Coronary artery (tissue), 2 donors: ENCODE data around the gene ANKAR.

ENCODE experiments used
- DNase-seq: peaks from one replicate; pipeline ENCODE4 v3.0.0-alpha.2; 2017; ENCODE audit warnings: low spot score
- H3K27ac ChIP-seq, 2 donors: fragments of 200-600 bp; sonication (generic); one replicate each; pipeline ENCODE4 v1.5.1; 2016 to 2019
- H3K4me3 ChIP-seq: fragments of 200-600 bp; sonication (generic); 2 replicates; pipeline ENCODE4 v1.5.1; 2016; ENCODE audit warnings: mild to moderate bottlenecking, moderate library complexity
- TF ChIP-seq, protein P1 (sequence below): fragments of 200-600 bp; sonication (generic); IDR thresholded peaks from one replicate; pipeline ENCODE4 v1.5.1; 2019; ENCODE audit warnings: antibody characterized with exemption

Gene ANKAR

GRCh38 chr2:189673661-189674373, 653 bp upstream of the ANKAR start:
- TF ChIP-seq, protein P1, sequence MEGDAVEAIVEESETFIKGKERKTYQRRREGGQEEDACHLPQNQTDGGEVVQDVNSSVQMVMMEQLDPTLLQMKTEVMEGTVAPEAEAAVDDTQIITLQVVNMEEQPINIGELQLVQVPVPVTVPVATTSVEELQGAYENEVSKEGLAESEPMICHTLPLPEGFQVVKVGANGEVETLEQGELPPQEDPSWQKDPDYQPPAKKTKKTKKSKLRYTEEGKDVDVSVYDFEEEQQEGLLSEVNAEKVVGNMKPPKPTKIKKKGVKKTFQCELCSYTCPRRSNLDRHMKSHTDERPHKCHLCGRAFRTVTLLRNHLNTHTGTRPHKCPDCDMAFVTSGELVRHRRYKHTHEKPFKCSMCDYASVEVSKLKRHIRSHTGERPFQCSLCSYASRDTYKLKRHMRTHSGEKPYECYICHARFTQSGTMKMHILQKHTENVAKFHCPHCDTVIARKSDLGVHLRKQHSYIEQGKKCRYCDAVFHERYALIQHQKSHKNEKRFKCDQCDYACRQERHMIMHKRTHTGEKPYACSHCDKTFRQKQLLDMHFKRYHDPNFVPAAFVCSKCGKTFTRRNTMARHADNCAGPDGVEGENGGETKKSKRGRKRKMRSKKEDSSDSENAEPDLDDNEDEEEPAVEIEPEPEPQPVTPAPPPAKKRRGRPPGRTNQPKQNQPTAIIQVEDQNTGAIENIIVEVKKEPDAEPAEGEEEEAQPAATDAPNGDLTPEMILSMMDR = no peak
- no peak for DNase-seq
- Histone ChIP-seq H3K4me3 (peak overlapping the region; percentile 79), H3K27ac (peak overlapping the region; percentile 83 to 96)

DNA sequence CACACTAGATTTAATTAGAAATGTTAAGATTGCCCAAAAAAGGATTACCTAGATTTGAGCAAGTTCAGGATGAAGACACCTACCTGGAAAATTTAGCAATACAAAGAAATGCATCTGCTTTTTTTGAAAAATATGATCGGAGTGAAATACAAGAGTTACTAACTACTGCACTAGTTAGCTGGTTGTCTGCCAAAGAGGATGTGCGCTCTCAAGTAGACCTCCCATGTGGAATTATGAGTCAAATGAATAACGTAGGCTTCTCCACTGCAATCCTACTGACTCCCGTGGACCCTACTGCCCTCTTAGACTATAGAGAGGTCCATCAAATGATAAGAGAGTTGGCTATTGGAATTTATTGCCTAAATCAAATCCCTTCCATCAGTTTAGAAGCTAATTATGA, 2.0 kb downstream of the ANKAR start:
- TF ChIP-seq, protein P1 = no peak
- H3K4me3 ChIP-seq = no peak overlapping the region
- no peak for DNase-seq
- no peak overlapping the region for H3K27ac ChIP-seq

- no peak for DNase-seq
- TF ChIP-seq, protein P1 = no peak
- Histone ChIP-seq H3K4me3 (no peak overlapping the region), H3K27ac (no peak overlapping the region)
Observed at GRCh38 chr2:189679226-189679625, 4.8 kb downstream of the ANKAR start.

DNA sequence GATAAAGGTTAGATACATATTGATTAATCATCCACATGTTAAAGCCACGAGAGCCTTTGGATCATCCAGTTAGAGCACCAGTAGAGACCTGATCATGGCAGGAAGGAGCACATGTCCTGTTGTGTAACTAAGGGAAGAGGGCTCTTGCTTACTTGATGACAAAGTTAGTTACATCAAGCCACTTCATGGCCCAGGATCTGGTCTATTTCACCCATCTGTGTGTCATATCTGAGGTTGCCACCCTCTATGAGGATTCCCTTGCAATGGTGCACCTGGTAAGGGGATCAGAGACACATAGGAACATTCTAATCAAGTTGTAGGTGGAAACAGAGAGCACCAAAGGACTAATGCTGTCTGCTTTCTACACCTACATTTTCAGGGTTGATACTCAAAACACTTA, 6.7 kb downstream of the ANKAR start:
- TF ChIP-seq, protein P1 = no peak
- no peak overlapping the region for H3K4me3 ChIP-seq
- DNase-seq = no peak
- no peak overlapping the region for H3K27ac ChIP-seq

DNA sequence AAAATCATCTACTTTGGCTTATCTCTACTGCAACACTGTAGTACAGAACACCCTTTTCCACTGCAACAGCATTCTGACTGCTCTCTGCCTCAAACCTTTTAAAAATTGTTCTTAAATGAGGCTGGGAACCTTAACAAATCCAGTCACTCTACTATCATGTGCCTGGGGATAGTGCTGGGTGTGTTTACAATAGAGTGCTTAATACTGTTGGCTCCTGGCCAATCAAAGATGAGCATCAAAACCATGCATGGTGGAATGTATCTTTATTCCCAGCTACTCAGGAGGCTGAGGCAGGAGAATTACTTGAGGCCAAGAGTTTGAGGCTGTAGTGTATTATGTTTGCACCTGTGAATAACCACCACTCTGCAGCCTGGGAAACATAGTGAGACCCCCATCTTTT, 7.4 kb downstream of the ANKAR start:
- TF ChIP-seq, protein P1 = no peak
- no peak overlapping the region for H3K4me3 ChIP-seq
- no peak for DNase-seq
- no peak overlapping the region for H3K27ac ChIP-seq

DNA sequence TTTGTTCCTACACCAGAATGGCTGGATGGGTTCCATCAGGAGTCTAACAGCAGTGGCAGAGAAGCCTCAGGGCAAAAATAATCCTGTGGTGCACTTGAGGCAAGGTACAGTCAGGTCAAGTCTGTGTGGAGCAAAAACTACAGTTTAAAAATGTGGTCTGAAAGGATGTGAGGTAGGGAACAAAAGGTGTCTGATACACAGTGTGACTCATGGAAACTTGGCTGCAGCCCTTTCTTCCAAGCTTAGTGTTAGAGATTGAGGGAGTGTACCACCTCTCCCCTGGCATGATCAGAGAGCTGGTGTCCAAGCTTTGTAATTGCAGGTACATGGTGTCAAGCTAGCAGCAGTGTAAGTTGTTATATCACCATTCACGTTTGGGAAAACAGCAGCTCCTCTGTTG, 8.9 kb downstream of the ANKAR start:
- TF ChIP-seq, protein P1 = no peak
- no peak overlapping the region for H3K4me3 ChIP-seq
- H3K27ac ChIP-seq = no peak overlapping the region
- no peak for DNase-seq

DNA sequence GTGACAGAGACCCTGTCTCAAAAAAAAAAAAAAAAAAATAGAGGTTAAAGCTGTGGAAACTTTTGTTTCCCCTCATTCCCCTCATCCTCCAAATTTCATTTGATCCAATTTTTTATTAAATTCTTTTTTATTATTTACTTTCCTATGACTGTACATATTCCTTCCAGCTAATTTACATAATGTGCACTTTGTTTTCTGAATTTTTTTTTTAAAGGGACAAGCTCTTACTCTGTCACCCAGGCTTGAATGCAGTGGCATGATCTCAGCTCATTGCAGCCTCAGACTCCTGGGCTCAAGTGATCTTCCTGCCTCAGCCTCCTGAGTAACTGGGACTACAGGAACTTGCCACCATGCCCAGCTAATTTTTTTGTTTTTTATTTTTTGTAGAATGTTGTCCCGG, 10.3 kb downstream of the ANKAR start:
- no peak overlapping the region for H3K27ac ChIP-seq
- H3K4me3 ChIP-seq = no peak overlapping the region
- DNase-seq = no peak
- TF ChIP-seq, protein P1 = no peak
